ENCODE results near the gene CCDC71.

CCDC71 gene

GRCh38 chr3:49165771-49166751 lies at the start of gene CCDC71:
CCDC71 (minus strand) TSS chr3:49166331; CDS start chr3:49164208, 2,123 bp downstream.
- peaks cover 33% of the 10 kb centered on the region for H3K4me1 Mint-ChIP-seq
- H3K27me3 Mint-ChIP-seq: no peaks in the 10 kb centered on the region
- H3K4me3 Mint-ChIP-seq: peak within 1 kb of the TSS; percentile 89
- peak within 1 kb of the TSS; percentile 94 for H3K27ac Mint-ChIP-seq (ENCODE audit: low read depth)
- peaks cover 16% of the 10 kb centered on the region for H3K36me3 Mint-ChIP-seq (ENCODE audit: insufficient read depth)
- DNase-seq (ENCODE audit: low spot score in 2 of 2) (peak; percentile 51 to 60), ATAC-seq (replicated peaks; ENCODE audit: extremely low read depth, poor library complexity, severe bottlenecking) (peak; percentile 84)
- no peaks in the 10 kb centered on the region for H3K9me3 Mint-ChIP-seq

DNA sequence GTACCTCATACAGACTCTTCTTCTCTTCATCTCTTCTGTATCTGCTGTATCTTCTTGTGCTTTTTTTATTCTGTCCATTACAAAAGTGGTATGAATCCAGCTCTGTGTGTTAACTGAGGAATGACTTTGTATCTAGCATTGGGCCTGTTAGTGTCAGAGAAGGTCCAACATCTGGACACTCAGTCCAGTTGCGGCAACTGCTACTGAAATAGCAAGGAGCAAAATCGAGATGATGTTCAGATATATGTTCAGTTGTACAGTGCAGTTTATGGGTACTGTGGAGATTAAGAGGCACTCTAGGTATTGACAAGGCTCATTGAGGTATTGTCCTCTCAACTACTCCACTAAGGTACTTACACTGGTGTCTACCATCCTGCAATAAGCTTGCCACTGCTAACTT lies 47.9 kb upstream of the CCDC71 start:
- Mint-ChIP-seq H3K4me3 (no peak overlapping the region), H3K36me3 (ENCODE audit: insufficient read depth) (no peaks in the 10 kb centered on the region), H3K27ac (ENCODE audit: low read depth) (no peak overlapping the region), H3K27me3 (no peaks in the 10 kb centered on the region), H3K9me3 (no peaks in the 10 kb centered on the region), H3K4me1 (no peaks in the 10 kb centered on the region)
- no peak for DNase-seq (ENCODE audit: low spot score in 2 of 2)
- no peak for ATAC-seq (replicated peaks; ENCODE audit: extremely low read depth, poor library complexity, severe bottlenecking)

DNA sequence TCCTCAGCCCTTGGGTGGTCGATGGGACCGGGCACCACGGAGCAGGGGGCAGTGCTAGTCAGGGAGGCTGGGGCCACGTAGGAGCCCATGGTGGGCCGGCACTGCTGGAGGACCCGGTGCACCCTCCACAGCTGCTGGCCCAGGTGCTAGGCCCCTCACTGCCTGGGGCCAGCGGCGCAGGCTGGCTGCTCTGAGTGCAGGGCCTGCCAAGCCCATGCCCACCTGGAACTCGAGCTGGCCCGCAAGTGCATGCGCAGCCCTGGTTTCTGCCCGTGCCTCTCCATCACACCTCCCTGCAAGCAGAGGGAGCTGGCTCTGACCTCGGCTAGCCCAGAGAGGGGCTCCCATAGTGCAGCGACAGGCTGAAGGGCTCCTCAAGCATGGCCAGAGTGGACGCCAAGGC lies 47.4 kb upstream of the CCDC71 start:
- H3K9me3 Mint-ChIP-seq: no peaks in the 10 kb centered on the region
- ATAC-seq (replicated peaks; ENCODE audit: extremely low read depth, poor library complexity, severe bottlenecking): no peak
- no peak overlapping the region for H3K4me3 Mint-ChIP-seq
- no peaks in the 10 kb centered on the region for H3K4me1 Mint-ChIP-seq
- H3K27me3 Mint-ChIP-seq: no peaks in the 10 kb centered on the region
- DNase-seq (ENCODE audit: low spot score in 2 of 2): no peak
- no peak overlapping the region for H3K27ac Mint-ChIP-seq (ENCODE audit: low read depth)
- no peaks in the 10 kb centered on the region for H3K36me3 Mint-ChIP-seq (ENCODE audit: insufficient read depth)

DNA sequence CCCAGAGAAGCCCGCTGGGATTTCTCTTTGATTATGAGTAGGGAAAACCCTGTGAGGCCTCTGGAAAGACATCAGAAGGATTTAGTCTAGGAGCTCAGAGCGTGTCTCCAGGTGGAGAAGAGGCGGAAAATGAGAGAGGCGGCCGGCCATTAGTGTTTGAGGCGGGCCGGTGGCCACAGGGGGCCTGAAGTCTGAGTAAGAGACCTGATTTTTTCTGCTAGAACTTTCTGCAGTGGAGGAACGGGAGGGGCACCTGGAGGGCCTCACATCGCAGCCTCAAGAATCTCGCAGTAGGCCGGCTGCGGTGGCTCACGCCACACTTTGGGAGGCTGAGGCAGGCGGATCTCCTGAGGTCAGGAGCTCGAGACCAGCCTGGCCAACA lies 33.8 kb upstream of the CCDC71 start:
- ATAC-seq (replicated peaks; ENCODE audit: extremely low read depth, poor library complexity, severe bottlenecking): no peak

GRCh38 chr3:49199239-49199899 lies 33.2 kb upstream of the CCDC71 start:
- Mint-ChIP-seq H3K9me3 (no peaks in the 10 kb centered on the region), H3K27me3 (peaks cover 27% of the 10 kb centered on the region), H3K27ac (ENCODE audit: low read depth) (no peak overlapping the region), H3K36me3 (ENCODE audit: insufficient read depth) (no peaks in the 10 kb centered on the region), H3K4me3 (peak overlapping the region; percentile 52), H3K4me1 (no peaks in the 10 kb centered on the region)
- ATAC-seq (replicated peaks; ENCODE audit: extremely low read depth, poor library complexity, severe bottlenecking): no peak
- DNase-seq (ENCODE audit: low spot score in 2 of 2): no peak

More for the DNA sequence above, 33.8 kb upstream of the CCDC71 start:
- no peaks in the 10 kb centered on the region for H3K4me1 Mint-ChIP-seq
- no peaks in the 10 kb centered on the region for H3K9me3 Mint-ChIP-seq
- peaks cover 27% of the 10 kb centered on the region for H3K27me3 Mint-ChIP-seq
- no peak overlapping the region for H3K27ac Mint-ChIP-seq (ENCODE audit: low read depth)
- no peak overlapping the region for H3K4me3 Mint-ChIP-seq
- H3K36me3 Mint-ChIP-seq (ENCODE audit: insufficient read depth): no peaks in the 10 kb centered on the region
- no peak for DNase-seq (ENCODE audit: low spot score in 2 of 2)

- ATAC-seq (replicated peaks; ENCODE audit: extremely low read depth, poor library complexity, severe bottlenecking) (no peak), DNase-seq (ENCODE audit: low spot score in 2 of 2) (no peak)
- H3K4me3 Mint-ChIP-seq: peak overlapping the region; percentile 52
- H3K27me3 Mint-ChIP-seq: peaks cover 27% of the 10 kb centered on the region
- no peaks in the 10 kb centered on the region for H3K36me3 Mint-ChIP-seq (ENCODE audit: insufficient read depth)
- no peaks in the 10 kb centered on the region for H3K4me1 Mint-ChIP-seq
- H3K9me3 Mint-ChIP-seq: no peaks in the 10 kb centered on the region
- H3K27ac Mint-ChIP-seq (ENCODE audit: low read depth): no peak overlapping the region
Measured at GRCh38 chr3:49198611-49199230, 32.6 kb upstream of the CCDC71 start.

GRCh38 chr3:49198161-49198560 lies 32.0 kb upstream of the CCDC71 start:
- Mint-ChIP-seq H3K36me3 (ENCODE audit: insufficient read depth) (no peaks in the 10 kb centered on the region), H3K4me3 (no peak overlapping the region)

DNA sequence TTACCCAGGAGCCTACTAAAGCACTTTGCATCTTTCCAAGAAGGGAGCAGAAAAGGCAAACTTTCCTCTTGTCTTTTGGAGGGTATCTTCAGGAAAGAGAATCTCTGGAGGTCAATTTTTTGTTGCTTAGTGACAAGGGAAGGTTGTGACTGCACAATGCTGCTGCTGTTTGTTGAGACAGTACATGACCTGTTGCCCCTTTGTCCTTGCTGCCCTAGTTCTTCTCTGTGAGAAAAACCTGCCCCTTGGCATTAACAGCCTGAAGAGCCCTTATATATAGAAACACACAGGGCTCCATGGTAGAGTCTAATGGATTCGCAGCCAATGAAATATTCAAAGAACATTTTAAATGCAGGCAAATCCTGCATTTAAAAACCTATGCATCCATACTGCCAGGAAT lies 25.6 kb upstream of the CCDC71 start:
- no peaks in the 10 kb centered on the region for H3K9me3 Mint-ChIP-seq
- no peaks in the 10 kb centered on the region for H3K36me3 Mint-ChIP-seq (ENCODE audit: insufficient read depth)
- ATAC-seq (replicated peaks; ENCODE audit: extremely low read depth, poor library complexity, severe bottlenecking): no peak
- DNase-seq (ENCODE audit: low spot score in 2 of 2): no peak
- H3K27me3 Mint-ChIP-seq: peaks cover 14% of the 10 kb centered on the region
- H3K4me3 Mint-ChIP-seq: no peak overlapping the region
- H3K27ac Mint-ChIP-seq (ENCODE audit: low read depth): no peak overlapping the region
- H3K4me1 Mint-ChIP-seq: no peaks in the 10 kb centered on the region

More at GRCh38 chr3:49198161-49198560, 32.0 kb upstream of the CCDC71 start:
- Mint-ChIP-seq H3K4me1 (no peaks in the 10 kb centered on the region), H3K27ac (ENCODE audit: low read depth) (no peak overlapping the region), H3K9me3 (no peaks in the 10 kb centered on the region), H3K27me3 (peaks cover 27% of the 10 kb centered on the region)
- DNase-seq (ENCODE audit: low spot score in 2 of 2) (no peak), ATAC-seq (replicated peaks; ENCODE audit: extremely low read depth, poor library complexity, severe bottlenecking) (no peak)

- no peak overlapping the region for H3K4me3 Mint-ChIP-seq
- peaks cover 11% of the 10 kb centered on the region for H3K27me3 Mint-ChIP-seq
- H3K27ac Mint-ChIP-seq (ENCODE audit: low read depth): no peak overlapping the region
- H3K4me1 Mint-ChIP-seq: no peaks in the 10 kb centered on the region
- ATAC-seq (replicated peaks; ENCODE audit: extremely low read depth, poor library complexity, severe bottlenecking): no peak
- H3K36me3 Mint-ChIP-seq (ENCODE audit: insufficient read depth): no peaks in the 10 kb centered on the region
- DNase-seq (ENCODE audit: low spot score in 2 of 2): no peak
- H3K9me3 Mint-ChIP-seq: no peaks in the 10 kb centered on the region
Measured at GRCh38 chr3:49183873-49184272, 17.7 kb upstream of the CCDC71 start.

GRCh38 chr3:49182682-49183081 lies 16.6 kb upstream of the CCDC71 start:
- H3K27ac Mint-ChIP-seq (ENCODE audit: low read depth): no peak overlapping the region
- H3K9me3 Mint-ChIP-seq: no peaks in the 10 kb centered on the region
- H3K27me3 Mint-ChIP-seq: peaks cover 22% of the 10 kb centered on the region
- H3K36me3 Mint-ChIP-seq (ENCODE audit: insufficient read depth): no peaks in the 10 kb centered on the region
- no peak for DNase-seq (ENCODE audit: low spot score in 2 of 2)
- no peak overlapping the region for H3K4me3 Mint-ChIP-seq
- H3K4me1 Mint-ChIP-seq: no peaks in the 10 kb centered on the region
- no peak for ATAC-seq (replicated peaks; ENCODE audit: extremely low read depth, poor library complexity, severe bottlenecking)

DNA sequence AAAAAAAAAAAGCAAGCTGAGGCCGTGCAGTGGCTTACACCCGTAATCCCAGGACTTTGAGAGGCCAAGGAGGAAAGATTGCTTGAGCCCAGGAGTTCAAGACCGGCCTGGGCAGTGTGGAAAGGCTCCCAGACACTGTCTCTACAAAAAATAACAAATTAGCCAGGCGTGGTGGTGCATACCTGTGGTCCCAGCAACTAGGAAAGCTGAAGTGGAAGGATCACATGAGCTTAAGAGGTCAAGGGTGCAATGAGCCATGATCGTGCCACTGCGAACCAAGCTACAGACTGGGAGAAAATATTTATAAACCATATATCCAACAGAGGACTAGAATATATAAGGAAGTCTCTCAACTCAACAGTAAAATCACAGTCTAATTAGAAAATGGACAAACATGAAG lies 15.2 kb upstream of the CCDC71 start:
- no peaks in the 10 kb centered on the region for H3K9me3 Mint-ChIP-seq
- H3K27me3 Mint-ChIP-seq: peaks cover 22% of the 10 kb centered on the region
- H3K4me3 Mint-ChIP-seq: no peak overlapping the region
- no peak for ATAC-seq (replicated peaks; ENCODE audit: extremely low read depth, poor library complexity, severe bottlenecking)
- no peak for DNase-seq (ENCODE audit: low spot score in 2 of 2)
- no peak overlapping the region for H3K27ac Mint-ChIP-seq (ENCODE audit: low read depth)
- no peaks in the 10 kb centered on the region for H3K4me1 Mint-ChIP-seq
- H3K36me3 Mint-ChIP-seq (ENCODE audit: insufficient read depth): no peaks in the 10 kb centered on the region

- H3K4me1 Mint-ChIP-seq: no peaks in the 10 kb centered on the region
- H3K9me3 Mint-ChIP-seq: no peaks in the 10 kb centered on the region
- ATAC-seq (replicated peaks; ENCODE audit: extremely low read depth, poor library complexity, severe bottlenecking) (no peak), DNase-seq (ENCODE audit: low spot score in 2 of 2) (no peak)
- peaks cover 1% of the 10 kb centered on the region for H3K36me3 Mint-ChIP-seq (ENCODE audit: insufficient read depth)
- H3K4me3 Mint-ChIP-seq: no peak overlapping the region
- H3K27ac Mint-ChIP-seq (ENCODE audit: low read depth): no peak overlapping the region
- H3K27me3 Mint-ChIP-seq: peaks cover 22% of the 10 kb centered on the region
Measured at GRCh38 chr3:49180116-49180515, 14.0 kb upstream of the CCDC71 start.
